Hepatocyte (in vitro differentiated cells): ENCODE results near the gene AOPEP. TPM values are rescaled to one million over a fixed set of nuclear protein-coding genes. Genes with fewer than 3 reads are reported as not detected.
A peak's percentile ranks its signal among the peaks of the same experiment; 100 is the strongest.

Source experiments
- DNase-seq: peaks from one replicate; pipeline ENCODE4 v3.0.0-alpha.2; 2016; ENCODE audit warnings: low spot score
- H2AFZ ChIP-seq: fragments of 200-600 bp; sonication (generic); 2 replicates; pipeline ENCODE4 v1.6.0; 2016; ENCODE audit warnings: antibody characterized with exemption, mild to moderate bottlenecking
- H3K27ac ChIP-seq: fragments of 200-600 bp; sonication (generic); 2 replicates; pipeline ENCODE4 v1.5.1; 2016; ENCODE audit warnings: mild to moderate bottlenecking
- H3K27me3 ChIP-seq: fragments of 200-600 bp; sonication (generic); 2 replicates; pipeline ENCODE4 v1.6.1; 2016
- H3K36me3 ChIP-seq: fragments of 200-600 bp; sonication (generic); replicated peaks from 2 replicates; pipeline ENCODE4 v1.5.1; 2016; ENCODE audit warnings: low read depth; ENCODE audit not compliant: insufficient read depth
- H3K4me1 ChIP-seq: fragments of 200-600 bp; sonication (generic); 2 replicates; pipeline ENCODE4 v1.5.1; 2016; ENCODE audit warnings: mild to moderate bottlenecking, moderate library complexity; ENCODE audit not compliant: insufficient read depth
- H3K4me2 ChIP-seq: fragments of 200-600 bp; sonication (generic); 2 replicates; pipeline ENCODE4 v1.6.0; 2016
- H3K4me3 ChIP-seq: fragments of 200-600 bp; sonication (generic); 2 replicates; pipeline ENCODE4 v1.5.1; 2016; ENCODE audit warnings: mild to moderate bottlenecking
- H3K79me2 ChIP-seq: fragments of 200-600 bp; sonication (generic); 2 replicates; pipeline ENCODE4 v1.6.0; 2017; ENCODE audit warnings: mild to moderate bottlenecking
- H3K9me2 ChIP-seq: fragments of 200-600 bp; sonication (generic); replicated peaks from 2 replicates; pipeline ENCODE4 v1.6.0; 2017; ENCODE audit warnings: mild to moderate bottlenecking; ENCODE audit not compliant: insufficient read depth
- H3K9me3 ChIP-seq: fragments of 200-600 bp; sonication (generic); 2 replicates; pipeline ENCODE4 v1.5.1; 2016; ENCODE audit warnings: low read depth, mild to moderate bottlenecking
- H4K20me1 ChIP-seq: fragments of 200-600 bp; sonication (generic); 2 replicates; pipeline ENCODE4 v1.6.0; 2016; ENCODE audit warnings: mild to moderate bottlenecking; ENCODE audit not compliant: insufficient read depth, poor library complexity, severe bottlenecking
- EZH2 ChIP-seq: fragments of 200-600 bp; sonication (generic); IDR thresholded peaks from 2 replicates; pipeline ENCODE4 v1.6.1; 2016; ENCODE audit warnings: antibody characterized with exemption, mild to moderate bottlenecking, borderline replicate concordance
- EZH2phosphoT487 ChIP-seq: fragments of 200-600 bp; sonication (generic); IDR thresholded peaks from one replicate; pipeline ENCODE4 v1.6.1; 2018; ENCODE audit warnings: antibody characterized with exemption, mild to moderate bottlenecking, low read depth, moderate library complexity; ENCODE audit not compliant: unreplicated experiment, severe bottlenecking
- whole genome bisulfite sequencing: methylation state at CpG from one replicate; pipeline ENCODE4 v1.1.6; 2016; ENCODE audit warnings: low lambda C conversion rate; ENCODE audit errors: missing lambda C conversion rate; 5-methylcytosine and 5-hydroxymethylcytosine counted together
- polyA plus RNA-seq: library from polyadenylated mRNA; unstranded; fragments of >200 nt; fragmentation: Nextera tagmentation; extraction: Ambion mirVana; gene quantifications from 2 replicates; pipeline ENCODE4 v1.2.1, GENCODE V29; 2016
- total RNA-seq: library from RNA; depleted of rRNA; stranded (reverse); fragments of >200 nt; gene quantifications from 2 replicates; pipeline ENCODE4 v1.2.3, GENCODE V29; 2014
- TF ChIP-seq, protein P1 (sequence below): fragments of 200-600 bp; sonication (generic); IDR thresholded peaks from 2 replicates; pipeline ENCODE4 v1.5.1; 2016; ENCODE audit warnings: antibody characterized with exemption, mild to moderate bottlenecking; ENCODE audit not compliant: poor library complexity

Gene AOPEP
- total and polyA plus RNA-seq, 2 experiments from 2014 or later, result 82.8 to 101 TPM

DNA sequence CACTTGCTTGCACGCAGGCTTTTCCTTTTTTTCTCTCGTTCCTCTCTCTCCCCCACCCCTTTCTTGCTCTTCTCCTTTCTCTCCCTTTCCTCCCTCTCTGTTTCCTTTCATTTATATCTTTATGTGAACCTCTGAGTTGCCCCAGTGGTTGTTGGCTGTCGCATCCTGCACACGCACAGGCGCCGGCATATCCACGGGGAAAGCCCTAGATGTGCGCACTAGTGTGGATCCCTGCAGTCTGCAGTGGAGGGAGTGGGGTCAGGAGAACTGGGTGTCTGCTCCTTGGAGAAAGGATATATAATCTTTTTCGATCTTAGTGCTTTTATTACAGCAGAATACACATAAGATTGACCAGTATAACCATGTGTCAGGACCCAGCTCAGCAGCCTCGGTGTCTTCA, 367.5 kb downstream of the AOPEP start:
- Histone ChIP-seq H3K9me3 (no peaks in the 10 kb centered on the region), H3K4me2 (no peak overlapping the region), H3K27ac (peak overlapping the region; percentile 4), H3K4me1 (peaks cover 44% of the 10 kb centered on the region), H4K20me1 (no peaks in the 10 kb centered on the region), H3K4me3 (no peak overlapping the region), H2AFZ (no peak overlapping the region), H3K79me2 (peaks cover 41% of the 10 kb centered on the region), H3K36me3 (no peaks in the 10 kb centered on the region), H3K9me2 (no peaks in the 10 kb centered on the region), H3K27me3 (no peaks in the 10 kb centered on the region)
- TF ChIP-seq EZH2phosphoT487 (no peak), EZH2 (no peak)
- TF ChIP-seq, protein P1, sequence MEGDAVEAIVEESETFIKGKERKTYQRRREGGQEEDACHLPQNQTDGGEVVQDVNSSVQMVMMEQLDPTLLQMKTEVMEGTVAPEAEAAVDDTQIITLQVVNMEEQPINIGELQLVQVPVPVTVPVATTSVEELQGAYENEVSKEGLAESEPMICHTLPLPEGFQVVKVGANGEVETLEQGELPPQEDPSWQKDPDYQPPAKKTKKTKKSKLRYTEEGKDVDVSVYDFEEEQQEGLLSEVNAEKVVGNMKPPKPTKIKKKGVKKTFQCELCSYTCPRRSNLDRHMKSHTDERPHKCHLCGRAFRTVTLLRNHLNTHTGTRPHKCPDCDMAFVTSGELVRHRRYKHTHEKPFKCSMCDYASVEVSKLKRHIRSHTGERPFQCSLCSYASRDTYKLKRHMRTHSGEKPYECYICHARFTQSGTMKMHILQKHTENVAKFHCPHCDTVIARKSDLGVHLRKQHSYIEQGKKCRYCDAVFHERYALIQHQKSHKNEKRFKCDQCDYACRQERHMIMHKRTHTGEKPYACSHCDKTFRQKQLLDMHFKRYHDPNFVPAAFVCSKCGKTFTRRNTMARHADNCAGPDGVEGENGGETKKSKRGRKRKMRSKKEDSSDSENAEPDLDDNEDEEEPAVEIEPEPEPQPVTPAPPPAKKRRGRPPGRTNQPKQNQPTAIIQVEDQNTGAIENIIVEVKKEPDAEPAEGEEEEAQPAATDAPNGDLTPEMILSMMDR, result no peak
- 84% methylated on average over 10 of the region's 10 CpGs for WGBS
- DNase-seq, result no peak

DNA sequence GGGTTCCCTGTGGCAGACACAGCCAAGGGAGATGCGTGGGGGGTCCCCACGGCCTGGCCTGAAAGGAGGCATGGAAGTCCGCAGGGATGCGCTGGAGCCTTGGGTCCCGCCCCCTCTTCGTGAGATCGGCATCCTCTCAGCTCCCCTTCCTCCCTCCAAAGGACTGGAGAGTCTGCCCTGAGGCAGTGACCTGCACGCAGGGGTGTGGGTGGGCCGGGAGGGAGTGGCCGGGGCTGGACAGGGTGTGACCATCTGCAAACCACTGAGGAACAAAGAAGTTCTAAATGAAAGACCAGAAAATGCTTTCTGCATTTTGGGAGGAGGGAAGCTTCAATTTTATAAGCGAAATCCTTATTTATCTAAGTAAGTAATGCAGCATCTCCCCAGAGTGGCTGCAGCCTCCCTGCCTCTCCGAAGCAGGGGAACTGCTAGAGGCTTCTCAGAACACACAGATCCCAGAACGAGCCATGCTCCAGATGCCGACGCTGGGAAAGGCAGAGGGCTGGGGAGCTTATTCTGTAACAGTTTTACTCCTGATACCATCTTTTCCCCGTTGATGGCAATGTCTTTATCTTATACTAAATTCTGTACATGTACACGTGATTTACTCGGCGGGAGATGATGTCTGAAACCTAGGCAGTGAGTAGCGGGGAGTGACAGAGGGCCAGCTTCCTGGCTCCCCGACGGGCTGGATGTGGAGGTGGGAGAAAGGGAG, 369.3 kb downstream of the AOPEP start:
- no peak for TF ChIP-seq EZH2
- TF ChIP-seq, protein P1, result no peak
- TF ChIP-seq EZH2phosphoT487, result no peak
- H3K4me3 ChIP-seq, result no peak overlapping the region
- H3K9me3 ChIP-seq, result no peaks in the 10 kb centered on the region
- H3K4me1 ChIP-seq, result peaks cover 37% of the 10 kb centered on the region
- 74% methylated on average over 22 of the region's 22 CpGs for WGBS
- peaks cover 27% of the 10 kb centered on the region for H3K79me2 ChIP-seq
- H3K9me2 ChIP-seq, result no peaks in the 10 kb centered on the region
- no peak overlapping the region for H3K27ac ChIP-seq
- H3K27me3 ChIP-seq, result no peaks in the 10 kb centered on the region
- no peak overlapping the region for H2AFZ ChIP-seq
- H3K36me3 ChIP-seq, result no peaks in the 10 kb centered on the region
- no peak for DNase-seq
- no peaks in the 10 kb centered on the region for H4K20me1 ChIP-seq
- no peak overlapping the region for H3K4me2 ChIP-seq

DNA sequence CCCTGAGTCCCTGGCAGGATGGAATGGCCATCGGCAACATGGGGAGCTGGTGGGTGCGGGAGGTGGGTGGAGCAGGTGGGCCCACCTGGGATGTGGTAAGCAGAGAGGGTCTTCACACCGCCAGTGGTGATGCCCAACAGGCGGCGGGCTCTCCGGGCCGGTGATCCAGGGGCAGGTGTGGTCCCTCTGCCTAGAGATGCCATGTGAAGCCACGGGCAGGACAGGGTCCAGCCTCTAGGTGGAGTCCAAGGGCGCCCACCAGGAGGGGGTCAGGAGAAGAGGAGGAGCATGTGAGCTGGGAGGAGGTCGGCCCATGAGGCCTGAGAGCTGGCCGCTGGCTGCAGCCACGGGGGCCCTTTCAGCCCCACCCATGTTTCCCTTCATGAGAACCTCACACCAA, 369.9 kb downstream of the AOPEP start:
- WGBS, result 96% methylated on average over 6 of the region's 12 CpGs

More for the DNA sequence above, 369.9 kb downstream of the AOPEP start:
- no peak for DNase-seq
- H3K9me2 ChIP-seq, result no peaks in the 10 kb centered on the region
- H3K4me3 ChIP-seq, result no peak overlapping the region
- no peak overlapping the region for H2AFZ ChIP-seq
- peaks cover 22% of the 10 kb centered on the region for H3K79me2 ChIP-seq
- H3K27ac ChIP-seq, result no peak overlapping the region
- peaks cover 32% of the 10 kb centered on the region for H3K4me1 ChIP-seq
- H3K36me3 ChIP-seq, result no peaks in the 10 kb centered on the region
- H3K9me3 ChIP-seq, result no peaks in the 10 kb centered on the region
- no peak overlapping the region for H3K4me2 ChIP-seq
- TF ChIP-seq EZH2 (no peak), EZH2phosphoT487 (no peak)
- TF ChIP-seq, protein P1, result no peak
- no peaks in the 10 kb centered on the region for H4K20me1 ChIP-seq
- H3K27me3 ChIP-seq, result no peaks in the 10 kb centered on the region
